ENCODE data around the gene GALNT16. TPM values are rescaled to one million over a fixed set of nuclear protein-coding genes. Genes with fewer than 3 reads are reported as not detected.

The GALNT16 gene
- total RNA-seq, 2 experiments from 2014 or later, result 0.08 to 0.19 TPM

- ChIA-PET POLR2A (no interaction called here), CTCF (no interaction called here)
These were observed 52.6 kb downstream of the GALNT16 start for GRCh38 chr14:69312608-69313007.

- POLR2A ChIA-PET, result no interaction called here
These were observed 53.2 kb downstream of the GALNT16 start for GRCh38 chr14:69313176-69313575.

DNA sequence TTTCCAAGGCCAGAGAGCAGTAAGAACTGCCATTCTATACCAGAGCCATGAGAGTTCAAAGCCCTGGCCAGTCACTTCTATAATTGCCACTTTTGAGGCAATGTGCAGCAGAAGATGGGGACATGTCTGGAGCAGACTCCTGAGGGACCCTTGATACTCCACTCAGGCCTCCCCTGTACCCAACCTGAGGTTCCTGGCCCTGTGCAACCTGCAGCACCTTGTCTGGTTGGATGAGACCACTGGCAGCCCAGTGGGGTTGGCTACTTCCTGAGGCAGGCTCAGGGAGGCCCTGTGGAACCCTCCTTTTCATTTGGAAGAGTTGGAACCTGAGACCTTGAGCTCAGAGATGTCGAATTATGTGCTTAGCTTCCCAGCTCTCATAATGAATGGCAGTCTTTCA is 54.4 kb downstream of the GALNT16 start:
- CTCF ChIA-PET, result no interaction called here
- POLR2A ChIA-PET, result no interaction called here

More at GRCh38 chr14:69313176-69313575, 53.2 kb downstream of the GALNT16 start:
- CTCF ChIA-PET, result no interaction called here

- POLR2A ChIA-PET, result no interaction called here
- CTCF ChIA-PET, result no interaction called here
These were observed 55.3 kb downstream of the GALNT16 start for GRCh38 chr14:69315301-69315700.

DNA sequence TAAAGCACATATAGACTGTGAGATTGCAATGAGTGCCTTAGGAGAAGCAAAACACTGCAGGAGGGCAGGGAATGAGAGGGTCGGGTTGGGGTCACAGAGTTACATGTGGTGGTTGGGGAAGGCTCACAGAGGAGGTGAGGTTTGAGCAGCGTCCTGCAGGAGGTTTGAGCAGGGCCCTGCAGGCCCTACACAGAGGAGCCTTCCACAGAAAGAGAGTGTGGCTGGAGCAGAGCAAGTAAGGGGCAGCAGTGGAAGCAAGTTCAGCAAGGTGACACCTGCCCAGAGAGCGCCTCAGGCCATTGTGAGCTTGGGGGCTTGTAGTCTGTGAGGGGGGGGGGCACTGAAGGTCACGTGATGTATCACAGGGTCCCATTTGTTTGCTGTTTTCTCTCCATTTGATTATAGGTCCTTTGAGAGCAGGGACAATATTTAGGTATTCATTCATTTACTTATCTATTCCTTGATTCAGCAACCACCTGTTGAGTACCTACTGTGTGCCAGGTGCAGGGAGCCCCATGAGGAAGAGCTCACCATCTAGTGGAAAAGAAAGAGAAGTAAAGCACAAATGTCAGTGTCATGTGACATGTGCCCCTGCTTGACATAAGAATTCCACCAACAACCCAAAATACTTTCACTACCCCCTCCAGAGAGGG is 56.6 kb downstream of the GALNT16 start:
- ChIA-PET POLR2A (interaction anchor here (0.7 kb wide), 1 partner anchor 144 kb away, joined by 10 read pairs; no protein-coding TSS in a partner anchor), CTCF (no interaction called here)

- ChIA-PET CTCF (no interaction called here), POLR2A (interaction anchor here (0.7 kb wide), 1 partner anchor 143 kb away, joined by 10 read pairs; no protein-coding TSS in a partner anchor)
These were observed 57.3 kb downstream of the GALNT16 start for GRCh38 chr14:69317102-69317755.

DNA sequence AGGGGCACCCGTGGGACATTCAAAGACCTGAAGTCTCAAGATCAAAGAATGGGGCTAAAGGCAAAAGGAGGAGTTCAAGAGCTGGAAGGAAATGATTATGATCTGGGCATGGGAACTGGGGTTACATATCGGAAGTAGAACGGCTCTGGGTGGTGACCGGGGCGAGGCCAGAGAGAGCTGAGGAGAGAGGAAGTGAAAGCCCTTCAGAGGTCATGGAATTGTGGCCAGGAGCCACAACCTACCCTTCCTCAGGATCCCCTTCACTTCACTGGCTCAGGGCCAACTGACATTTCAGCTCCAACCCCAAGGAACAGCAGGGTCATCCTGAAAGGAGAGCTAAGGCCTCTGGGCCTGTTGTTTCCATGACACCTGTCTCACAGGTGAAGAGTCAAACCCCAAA is 57.8 kb downstream of the GALNT16 start:
- ChIA-PET POLR2A (no interaction called here), CTCF (no interaction called here)

- POLR2A ChIA-PET, result no interaction called here
- CTCF ChIA-PET, result no interaction called here
These were observed 58.3 kb downstream of the GALNT16 start for GRCh38 chr14:69318241-69318640.

GRCh38 chr14:69318901-69319475 is 59.0 kb downstream of the GALNT16 start:
- ChIA-PET POLR2A (no interaction called here), CTCF (no interaction called here)

- ChIA-PET CTCF (no interaction called here), POLR2A (no interaction called here)
These were observed 60.0 kb downstream of the GALNT16 start for GRCh38 chr14:69319911-69320310.

DNA sequence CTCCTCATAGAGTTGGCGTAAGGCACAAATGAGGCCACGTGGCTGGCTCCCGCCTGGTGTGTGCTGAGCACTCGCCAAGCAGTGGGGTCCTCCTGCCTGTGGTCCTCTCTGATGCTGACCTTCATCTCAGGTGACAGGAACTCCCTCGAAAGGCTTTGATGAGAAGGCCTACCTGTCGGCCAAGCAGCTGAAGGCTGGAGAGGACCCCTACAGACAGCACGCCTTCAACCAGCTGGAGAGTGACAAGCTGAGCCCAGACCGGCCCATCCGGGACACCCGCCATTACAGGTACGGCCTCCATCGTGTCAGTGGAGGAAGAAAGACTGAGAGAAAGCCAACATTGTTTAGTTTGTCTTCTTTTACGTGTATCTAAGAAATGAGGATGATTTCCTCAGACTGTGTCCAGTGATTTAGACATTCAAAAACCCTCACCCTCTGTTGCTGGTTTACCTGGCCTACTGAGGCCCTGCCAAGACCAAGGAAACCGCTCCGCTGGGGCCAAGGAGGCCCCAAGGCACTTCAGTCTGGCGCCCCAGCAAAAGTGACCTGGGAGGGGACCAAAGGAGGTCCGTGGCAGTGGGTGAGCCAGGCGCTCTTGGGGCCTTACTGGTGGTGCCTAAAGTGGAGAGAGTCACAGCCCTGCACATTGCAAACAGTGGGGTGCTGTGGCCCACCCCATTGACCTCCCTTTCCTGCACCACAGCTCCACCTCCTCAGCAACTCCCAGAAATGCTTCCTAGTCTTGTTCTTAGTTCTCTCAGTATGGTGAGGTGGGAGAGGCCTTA is 60.8 kb downstream of the GALNT16 start:
- POLR2A ChIA-PET, result no interaction called here

DNA sequence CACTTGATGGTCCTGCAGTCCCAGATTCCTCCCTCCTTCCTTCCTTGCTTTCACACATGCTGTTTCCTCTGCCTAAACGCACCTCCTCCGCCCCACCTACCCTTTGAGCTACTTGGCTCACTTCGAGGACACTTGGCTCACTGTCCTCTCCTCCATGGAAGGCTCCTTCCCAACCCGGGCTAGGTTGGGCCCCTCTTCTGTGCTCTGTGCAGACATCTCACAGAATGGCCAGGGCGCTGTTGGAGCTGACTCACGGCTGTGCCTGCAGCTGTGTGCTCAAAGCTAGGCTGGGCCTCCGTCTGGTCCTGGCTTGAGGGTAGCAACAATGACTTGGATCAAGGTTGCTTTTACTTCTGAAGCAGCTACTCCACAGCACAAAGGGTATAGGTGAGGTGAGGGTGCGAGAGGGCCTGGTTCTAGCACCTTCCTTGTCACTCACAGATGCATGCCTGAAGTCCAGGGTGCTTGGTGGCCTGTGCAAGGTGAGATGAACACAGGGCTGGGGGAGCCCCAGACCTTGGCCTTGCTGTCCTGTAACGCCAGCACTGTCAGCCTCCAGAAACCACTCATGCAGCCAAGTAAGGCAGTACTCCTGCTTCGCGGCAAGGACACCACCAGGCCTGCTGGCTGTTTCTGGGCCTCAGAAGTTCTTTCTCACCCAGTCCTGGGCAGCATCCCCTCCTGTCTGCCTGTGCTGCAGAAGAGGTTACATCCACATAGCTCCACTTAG is 61.8 kb downstream of the GALNT16 start:
- CTCF ChIA-PET, result no interaction called here
- POLR2A ChIA-PET, result no interaction called here

More for the DNA sequence above, 60.8 kb downstream of the GALNT16 start:
- CTCF ChIA-PET, result no interaction called here

GRCh38 chr14:69323266-69323998 is 63.5 kb downstream of the GALNT16 start:
- POLR2A ChIA-PET, result no interaction called here
- CTCF ChIA-PET, result no interaction called here

DNA sequence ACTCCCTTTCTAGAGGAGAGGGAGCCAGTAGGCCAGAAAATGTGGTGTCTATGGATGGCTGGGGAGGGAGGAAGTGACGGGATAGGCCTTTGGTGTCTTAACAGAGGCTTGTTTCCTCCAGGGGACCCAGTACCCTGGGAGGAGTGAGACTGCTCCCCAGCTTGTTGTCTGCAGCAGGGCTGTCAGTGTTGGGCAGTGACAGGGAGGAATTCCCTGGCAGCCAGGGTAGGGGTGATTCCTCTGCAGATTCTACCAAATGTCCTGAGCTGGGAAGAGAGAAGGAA is 64.0 kb downstream of the GALNT16 start:
- POLR2A ChIA-PET, result no interaction called here
- CTCF ChIA-PET, result no interaction called here

- ChIA-PET POLR2A (no interaction called here), CTCF (no interaction called here)
These were observed 64.5 kb downstream of the GALNT16 start for GRCh38 chr14:69324341-69324931.

- POLR2A ChIA-PET, result no interaction called here
- CTCF ChIA-PET, result no interaction called here
These were observed 65.1 kb downstream of the GALNT16 start for GRCh38 chr14:69325086-69325485.

DNA sequence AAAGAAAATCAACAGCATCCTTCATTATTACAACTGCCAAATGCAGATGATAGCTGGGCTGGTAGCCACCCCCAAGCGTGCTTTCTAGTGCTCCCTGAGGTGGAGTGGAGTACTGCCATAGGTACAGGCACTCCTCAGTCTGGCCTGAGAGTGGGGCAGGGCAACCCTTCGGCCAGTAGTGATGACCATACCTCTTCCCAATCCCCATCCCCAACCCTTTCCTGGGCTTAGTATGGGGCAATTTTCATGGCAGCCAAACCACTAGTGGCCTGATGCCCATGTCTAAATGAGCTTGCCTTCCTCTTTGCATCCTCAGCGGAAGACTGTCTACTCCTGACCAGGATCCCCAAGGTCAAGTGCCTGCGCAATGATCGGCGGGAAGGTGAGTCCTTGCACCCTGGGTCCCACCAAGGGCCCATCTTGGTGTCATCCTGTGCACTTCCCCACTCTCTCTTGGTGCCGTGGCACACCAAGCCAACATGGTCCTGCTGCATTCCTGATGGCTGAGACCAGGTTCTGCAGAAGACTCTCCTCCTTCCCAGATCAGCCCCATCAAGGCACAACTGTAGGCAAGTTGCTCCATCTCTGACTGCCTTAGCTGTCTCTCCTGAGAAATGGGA is 65.8 kb downstream of the GALNT16 start:
- CTCF ChIA-PET, result no interaction called here
- POLR2A ChIA-PET, result no interaction called here

GRCh38 chr14:69326611-69327010 is 66.7 kb downstream of the GALNT16 start:
- POLR2A ChIA-PET, result no interaction called here
- CTCF ChIA-PET, result no interaction called here

DNA sequence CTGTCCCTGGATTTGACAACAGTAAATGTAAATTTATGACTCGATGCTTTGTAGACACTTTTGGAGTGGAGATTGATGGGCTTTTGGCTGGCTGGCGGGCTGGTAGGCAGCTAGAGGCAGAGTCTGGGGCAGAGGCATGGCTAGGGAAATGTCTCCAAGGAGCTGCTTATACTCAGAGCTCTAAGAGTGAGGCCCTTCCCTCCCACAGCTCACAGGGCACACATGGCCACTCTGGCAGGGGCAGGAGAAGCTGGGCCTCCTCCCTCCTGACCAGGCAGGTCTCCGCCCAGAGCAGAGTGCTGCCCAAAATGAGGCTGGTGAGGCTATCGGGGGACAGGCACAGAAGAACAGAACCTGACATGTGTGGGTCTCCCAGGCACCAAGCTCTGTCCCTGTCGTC is 67.5 kb downstream of the GALNT16 start:
- POLR2A ChIA-PET, result no interaction called here
- CTCF ChIA-PET, result no interaction called here
